Occipital lobe (tissue), 2 donors: ENCODE data around the gene CD109. TPM values are rescaled to one million over a fixed set of nuclear protein-coding genes. Genes with fewer than 3 reads are reported as not detected.
A peak's percentile ranks its signal among the peaks of the same experiment; 100 is the strongest.
"Not testable (repeated sequence)": the region's sequence is repeated elsewhere in the genome, so short reads cannot be mapped to it uniquely, and the experiment has no call there.

Experiments used
- DNase-seq: peaks from one replicate; lab custom pipeline; 2025; lab: John Stamatoyannopoulos, UW
- total RNA-seq: library from RNA; depleted of rRNA; stranded (reverse); fragments of >200 nt; gene quantifications from one replicate; pipeline ENCODE4 v1.2.3, GENCODE V29; 2014

Gene CD109
- total RNA-seq = 1.6 TPM

DNA sequence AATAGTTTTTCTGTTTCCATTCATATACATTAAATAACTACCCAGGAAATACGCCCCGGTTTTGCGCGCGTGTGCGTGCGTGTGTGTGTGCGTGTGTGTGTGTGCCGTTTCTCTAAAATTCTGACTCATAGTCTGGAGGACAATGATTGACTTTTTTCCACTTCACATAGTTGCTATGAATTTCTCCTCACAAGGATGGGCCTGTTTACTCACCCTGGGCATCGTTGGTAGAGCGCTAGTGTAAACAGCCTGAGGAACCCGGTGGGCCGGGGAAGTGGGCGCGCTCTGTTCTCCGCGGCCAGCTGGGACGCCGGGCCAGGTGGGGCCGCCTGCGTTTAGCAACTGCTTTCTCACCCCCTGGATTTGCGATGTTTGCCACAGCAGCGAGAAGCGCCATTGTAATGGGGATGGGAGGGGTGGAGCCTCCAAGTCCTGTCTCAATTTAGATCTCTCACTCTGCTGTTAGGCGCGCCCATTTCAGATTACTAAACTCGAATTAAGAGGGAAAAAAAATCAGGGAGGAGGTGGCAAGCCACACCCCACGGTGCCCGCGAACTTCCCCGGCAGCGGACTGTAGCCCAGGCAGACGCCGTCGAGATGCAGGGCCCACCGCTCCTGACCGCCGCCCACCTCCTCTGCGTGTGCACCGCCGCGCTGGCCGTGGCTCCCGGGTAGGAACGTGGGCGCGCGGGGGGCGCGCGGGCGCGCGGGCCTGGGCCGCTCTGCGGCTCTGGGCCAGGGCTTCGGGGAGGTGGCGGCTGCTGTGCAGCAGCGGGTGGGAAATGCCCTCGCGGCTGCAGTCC is at the start of gene CD109:
TSS of gene CD109 (plus strand) at position 585 of the 803 bp plus-strand sequence. CDS start at position 598, 13 bp downstream.
- peak; percentile 4 for DNase-seq

DNA sequence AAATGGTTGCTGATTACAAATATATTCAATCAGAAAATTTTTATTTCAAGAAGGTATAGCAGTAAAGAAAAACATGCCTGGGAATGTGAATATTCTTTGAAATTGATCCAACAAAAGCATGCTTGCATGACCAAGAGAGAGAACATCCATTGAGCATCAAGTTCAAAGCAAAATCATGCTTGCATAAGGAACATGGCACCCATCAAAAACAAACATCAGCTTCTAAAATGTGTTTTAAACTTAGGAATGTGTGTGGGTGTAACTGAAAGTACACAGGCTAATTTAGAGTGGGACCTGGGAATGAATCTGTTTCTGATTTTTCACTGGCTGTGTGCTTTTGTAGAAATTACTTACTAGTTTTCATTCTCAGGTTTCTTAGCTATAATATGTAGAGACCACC is 47.8 kb upstream of the CD109 start:
- DNase-seq = no peak

DNA sequence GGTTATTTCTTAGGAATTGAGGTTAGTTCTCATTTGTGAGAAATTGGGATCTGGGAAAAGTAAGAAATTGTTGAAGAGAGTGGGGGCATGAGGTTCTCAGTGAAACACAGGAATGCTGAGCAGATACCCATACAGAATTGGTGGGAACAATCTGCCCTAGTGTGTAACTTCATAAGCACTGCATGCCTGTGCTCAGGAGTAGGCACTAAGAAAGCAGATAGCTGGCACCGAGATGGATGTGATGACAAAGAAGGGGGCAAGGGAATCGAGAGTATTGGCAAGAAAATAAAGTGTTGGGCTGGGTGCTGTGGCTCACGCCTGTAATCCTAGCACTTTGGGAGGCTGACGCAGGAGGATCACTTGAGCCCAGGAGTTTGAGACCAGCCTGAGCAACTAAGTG is 46.2 kb upstream of the CD109 start:
- DNase-seq = no peak

DNA sequence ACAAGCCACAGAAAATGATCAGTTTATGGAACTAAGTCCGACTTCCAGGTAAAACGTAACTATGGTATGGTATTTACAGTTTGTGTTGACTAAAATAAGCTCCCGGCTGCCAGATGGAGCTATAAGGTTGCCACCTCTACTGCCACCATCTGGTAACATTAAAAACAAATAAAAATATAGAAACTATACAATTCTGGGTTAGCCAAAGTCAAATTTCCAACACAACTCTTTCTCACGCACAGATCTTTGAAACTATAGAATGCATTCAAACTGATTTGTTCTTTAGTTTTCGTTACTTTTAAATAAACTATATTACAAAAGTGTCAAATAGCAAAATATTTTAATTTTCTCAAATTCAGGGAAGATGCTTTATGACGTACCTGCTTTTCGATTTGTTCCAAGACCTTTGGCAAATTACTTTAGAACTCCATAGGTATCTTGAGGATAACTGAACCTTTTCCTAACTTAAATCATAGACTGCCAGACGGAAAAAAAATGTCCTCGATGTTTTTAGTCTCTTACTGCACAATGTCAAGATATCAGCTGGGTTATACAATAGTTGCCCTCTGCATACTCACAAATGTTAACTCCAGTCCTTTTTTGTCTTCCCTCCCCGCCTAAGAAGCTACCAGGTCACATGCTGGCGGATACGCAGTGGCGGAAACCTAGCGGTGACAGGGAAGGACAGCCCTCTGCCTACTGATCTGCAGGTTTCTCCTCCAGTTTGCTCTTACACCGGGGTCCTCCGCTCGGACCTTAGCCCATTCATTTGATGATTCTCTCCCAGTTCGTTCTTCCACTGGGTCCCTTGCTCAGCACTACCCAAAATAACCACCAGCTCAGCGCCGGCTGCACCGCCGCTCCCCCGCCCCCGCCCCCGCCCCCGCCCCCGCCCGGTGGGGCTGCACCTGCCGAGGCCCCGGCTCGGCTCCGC is 43.1 kb upstream of the CD109 start:
- DNase-seq = peak; percentile 55

DNA sequence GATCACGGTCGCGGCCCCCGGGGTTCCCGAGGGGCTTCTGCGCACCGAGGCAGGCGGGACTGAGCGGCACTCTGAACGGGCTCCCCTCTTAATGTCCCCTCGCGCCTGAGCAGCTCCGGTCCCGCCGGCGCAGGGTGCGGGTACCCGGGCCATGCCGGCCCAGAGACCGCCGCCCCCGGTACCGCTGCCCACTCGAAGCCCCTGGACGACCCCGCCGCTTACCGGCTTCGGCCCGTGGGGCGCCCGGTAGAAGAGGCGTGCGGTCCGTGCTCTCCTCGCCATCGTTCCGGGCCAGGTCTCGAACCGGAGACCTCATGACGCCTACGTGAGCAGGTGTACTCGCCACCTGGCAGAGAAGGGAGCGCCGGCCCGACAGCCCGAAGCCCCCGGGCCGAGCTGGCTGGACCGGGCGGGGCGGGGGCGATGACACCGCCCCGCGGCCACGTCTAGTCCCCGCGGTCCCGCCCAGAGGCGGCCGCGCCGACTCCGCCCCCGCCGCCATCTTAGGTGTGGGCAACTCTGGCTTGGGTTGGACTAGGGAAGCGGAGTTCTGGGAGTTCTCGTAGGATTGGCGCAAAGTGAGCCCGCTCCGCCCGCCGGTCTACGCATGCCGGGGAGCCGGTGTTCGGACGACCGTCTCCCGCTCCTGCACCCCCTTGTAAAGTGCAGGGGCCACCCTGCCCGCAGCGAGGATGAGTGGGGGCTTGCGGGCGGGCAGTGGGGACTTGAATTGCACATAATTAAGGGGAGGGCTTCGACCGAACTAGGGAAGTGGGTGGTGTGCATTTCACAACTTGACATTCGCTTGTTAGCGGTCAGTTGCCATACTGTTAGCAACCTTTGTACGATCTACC is 42.2 kb upstream of the CD109 start, which contains the start of gene SLC17A5:
TSS of gene SLC17A5 (minus strand) at position 422 of the 854 bp plus-strand sequence. CDS start at position 316, 106 bp downstream.
- DNase-seq = peak; percentile 95

DNA sequence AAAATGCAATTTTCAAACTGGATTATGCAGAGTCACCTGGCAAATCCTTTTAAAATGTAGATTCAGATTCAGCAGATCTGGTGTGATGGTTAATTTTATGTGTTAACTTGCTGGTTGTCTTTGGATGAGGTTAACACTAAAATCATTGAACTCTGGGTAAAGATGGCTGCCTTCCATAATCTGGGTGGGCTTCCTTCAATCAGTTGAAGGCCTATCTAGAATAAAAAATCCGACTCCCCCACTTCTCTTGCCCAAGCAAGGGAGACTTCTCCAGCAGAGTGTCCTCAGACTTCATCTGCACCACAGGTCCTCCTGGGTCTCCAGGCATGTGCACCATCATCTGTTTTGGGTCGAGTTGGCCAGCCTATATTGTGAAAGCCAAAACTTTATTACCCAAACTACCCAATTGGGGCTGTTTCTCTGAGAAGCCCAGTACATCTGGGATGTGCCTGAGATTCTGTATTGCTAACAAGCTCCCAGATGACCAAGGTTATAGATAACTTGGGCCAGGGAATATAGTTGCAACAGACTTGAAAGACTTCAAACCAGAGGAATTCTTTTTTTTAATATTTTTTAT is 40.6 kb upstream of the CD109 start:
- no peak for DNase-seq

DNA sequence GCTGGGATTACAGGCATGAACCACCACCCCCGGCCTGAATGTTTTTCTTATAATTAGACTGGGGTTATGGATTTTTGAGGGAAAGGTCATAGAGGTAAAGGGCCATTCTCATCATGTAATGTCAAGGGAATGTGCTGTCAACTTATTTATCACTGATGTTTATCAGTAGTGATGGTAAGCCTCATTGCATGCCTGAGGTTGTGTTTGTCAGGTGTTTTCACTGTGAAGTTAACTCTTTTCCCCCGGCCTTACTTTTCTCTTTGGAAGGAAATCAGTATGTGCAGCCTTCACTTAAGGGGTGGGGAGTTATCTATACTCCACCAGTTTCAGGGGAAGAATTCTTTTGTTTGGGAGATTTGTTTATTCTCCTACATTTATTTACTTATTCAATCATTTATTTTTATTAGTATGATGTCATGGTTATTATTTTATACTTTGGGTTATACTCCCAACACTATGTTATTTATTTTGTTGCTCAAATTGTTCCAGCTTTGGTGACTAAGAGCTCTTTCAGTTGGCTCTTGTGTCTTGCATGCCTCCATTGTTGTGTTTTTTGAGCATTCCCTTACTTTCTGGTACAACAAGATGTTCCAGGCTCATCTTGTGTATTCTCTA is 39.4 kb upstream of the CD109 start:
- no peak for DNase-seq

DNA sequence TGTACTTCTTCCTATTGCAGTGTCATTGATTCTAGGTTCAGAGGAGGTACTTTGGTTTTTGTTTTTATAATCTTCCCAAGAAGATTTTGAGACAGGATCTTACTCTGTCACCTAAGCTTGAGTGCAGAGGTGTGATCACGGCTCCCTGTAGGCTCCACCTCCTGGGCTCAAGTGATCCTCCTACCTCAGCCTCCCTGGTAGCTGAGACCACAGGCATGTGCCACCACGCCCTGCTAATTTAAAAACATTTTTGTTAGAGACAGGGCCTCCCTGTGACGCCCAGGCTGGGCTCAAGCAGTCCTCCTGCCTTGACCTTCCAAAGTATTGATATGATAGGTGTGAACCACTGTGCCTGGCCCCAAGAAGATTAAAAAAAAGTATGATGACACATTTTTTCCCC is 38.8 kb upstream of the CD109 start:
- no peak for DNase-seq

DNA sequence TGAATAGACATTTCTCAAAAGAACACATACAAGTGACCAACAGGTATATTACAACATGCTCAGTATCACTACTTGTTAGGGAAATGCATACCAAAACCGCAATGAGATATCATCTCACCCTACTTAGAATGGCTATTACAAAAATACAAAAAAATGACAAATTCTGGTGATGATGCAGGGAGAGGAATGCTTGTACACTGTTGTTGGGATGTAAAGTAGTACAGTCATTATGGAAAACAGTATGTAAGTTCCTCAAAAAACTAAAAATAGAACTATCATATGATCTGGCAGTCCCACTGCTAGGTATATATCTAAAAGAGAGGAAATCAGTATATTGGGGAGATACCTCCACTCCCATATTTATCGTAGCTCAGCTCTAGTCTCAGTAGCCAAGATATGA is 31.3 kb upstream of the CD109 start:
- DNase-seq = no peak

DNA sequence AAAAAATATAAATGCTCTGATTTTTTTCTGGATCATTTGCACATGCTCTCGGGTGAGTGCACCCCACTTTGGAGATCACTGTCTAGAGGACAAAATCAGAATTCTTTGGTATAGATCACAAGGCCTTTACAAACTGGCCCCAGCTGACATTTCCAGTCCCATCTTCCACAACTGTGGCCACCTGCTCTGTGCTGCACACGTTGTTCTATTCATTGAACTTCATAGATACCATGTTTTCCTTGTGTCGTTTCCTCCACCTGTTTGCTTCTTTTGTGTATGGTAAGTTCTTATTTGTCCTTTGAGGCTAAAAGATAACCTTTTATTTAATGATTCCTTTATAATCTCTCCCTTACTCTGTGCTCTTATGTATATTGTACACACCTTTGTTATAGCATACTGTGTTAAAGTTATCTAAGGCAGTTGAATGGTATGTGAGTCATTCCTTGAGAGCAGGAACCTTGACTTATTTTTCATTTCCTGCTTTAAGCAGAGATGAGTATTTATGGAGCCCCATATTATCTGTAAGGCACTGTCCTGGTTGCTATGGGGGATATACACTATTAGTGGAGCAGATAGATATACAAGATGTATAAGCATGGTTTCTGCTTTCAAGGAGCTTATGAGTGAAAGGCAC is 30.2 kb upstream of the CD109 start:
- no peak for DNase-seq

DNA sequence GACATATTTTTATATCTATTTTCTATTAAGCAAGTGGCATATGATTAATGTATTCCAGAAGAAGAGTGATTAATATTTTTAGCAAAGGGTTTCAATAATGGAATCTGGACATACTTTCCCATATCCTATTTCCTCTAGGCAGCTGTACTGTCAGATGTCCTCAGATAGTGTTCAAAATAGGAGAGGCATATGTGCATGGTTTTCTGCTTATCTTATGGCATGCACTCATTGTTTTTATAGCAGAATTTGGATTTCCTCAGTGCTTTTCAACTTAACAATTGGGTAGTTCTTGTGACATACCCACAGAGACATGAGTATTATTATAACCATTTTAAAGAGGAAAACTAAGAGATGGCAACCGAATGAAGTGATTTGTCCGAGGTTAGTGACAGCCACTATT is 29.6 kb upstream of the CD109 start:
- DNase-seq = no peak

DNA sequence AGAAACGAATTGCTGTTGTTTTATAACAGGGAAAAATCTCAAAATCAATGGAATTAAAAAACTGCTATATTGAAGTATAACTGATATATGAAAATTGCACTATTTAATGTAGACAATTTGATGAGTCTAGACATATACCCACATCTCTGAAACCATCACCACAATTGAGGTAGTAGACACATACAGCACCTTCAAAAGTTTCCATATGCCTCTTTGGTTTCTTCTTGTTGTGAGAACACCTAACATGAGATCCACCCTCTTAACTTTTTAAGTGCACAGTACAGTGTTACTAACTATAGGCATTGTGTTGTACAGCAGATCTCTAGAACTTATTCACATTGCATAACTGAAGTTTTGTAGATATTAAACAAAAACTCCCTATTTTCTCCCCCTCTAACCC is 28.2 kb upstream of the CD109 start:
- DNase-seq = no peak

DNA sequence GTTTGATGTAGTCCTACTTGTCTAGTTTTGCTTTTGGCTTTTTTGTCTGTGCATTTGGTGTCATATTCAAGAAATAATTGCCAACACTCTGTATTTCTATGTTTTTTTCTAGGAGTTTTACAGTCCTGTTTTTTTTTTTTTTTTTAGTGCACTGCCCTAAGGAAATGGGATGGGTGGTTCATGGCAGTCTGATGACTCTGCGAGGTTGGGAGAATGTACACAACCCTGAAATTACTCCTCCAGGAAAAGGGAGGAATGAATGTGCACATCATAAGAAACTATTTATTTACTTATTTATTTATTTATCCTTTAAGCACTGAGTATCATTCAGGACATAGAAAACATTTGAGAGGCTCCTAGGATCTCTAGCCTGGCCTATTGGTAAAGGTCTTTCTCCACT is 27.0 kb upstream of the CD109 start:
- no peak for DNase-seq

DNA sequence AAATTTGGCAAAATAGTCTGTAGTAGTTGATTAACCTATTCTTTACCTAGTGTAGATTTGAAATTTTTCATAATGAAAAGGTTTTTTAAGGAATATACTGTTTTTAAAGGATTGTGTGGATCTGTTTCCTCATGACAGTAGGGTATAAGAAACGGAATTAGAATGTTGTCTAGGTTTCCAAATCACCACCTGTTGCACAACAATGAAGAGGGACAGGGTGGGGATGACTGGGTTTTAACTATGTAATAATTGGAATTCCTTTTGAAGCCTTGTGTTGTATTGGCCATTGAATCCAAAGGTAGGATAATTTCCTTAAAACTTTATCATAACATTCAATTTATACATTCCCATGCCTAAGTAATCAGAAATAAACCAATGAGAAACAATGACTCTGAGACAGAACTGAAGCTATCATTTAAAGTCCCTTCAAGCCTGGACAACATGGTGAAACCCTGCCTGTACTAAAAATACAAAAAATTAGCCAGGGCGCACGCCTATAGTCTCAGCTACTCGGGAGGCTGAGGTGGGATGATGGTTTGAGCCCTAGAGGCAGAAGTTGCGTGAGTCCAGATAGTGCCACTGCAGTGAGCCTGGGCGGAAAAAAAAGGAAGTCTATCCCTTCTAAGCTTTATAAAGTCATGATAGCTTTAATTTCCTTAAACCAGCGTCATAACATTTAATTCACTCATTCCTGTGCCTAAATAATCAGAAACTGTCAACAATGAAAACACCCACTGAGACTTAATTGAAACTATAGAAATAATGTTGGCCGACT is 23.9 kb upstream of the CD109 start:
- DNase-seq = no peak

DNA sequence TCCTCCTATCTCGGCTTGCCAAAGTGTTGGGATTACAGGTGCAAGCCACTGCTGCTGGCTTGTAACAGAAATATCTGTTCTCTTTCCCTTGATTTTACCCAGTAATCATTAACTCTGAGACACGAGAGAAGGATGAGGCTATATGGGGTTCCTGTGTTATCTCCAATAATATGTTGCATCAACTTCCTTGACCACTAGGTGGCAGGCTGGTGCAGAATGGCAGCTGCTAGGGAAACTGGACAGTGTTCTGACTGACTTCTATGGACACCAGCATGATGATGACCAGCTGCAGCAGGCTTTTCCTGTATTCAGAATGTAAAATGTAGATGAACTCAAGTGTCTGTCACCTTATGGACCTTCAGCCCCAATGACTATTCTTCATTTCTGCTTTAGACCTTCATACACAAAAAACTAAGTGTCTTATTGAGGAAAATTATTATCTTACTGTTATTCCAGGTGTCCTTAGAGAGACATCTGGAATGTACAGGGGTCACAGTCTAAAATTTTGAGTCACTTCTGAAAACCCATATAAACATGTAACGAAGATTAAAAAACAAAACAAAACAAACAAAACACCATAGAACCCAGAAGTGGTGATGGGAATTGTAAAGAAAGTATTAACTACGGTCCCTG is 20.4 kb upstream of the CD109 start:
- peak; percentile 32 for DNase-seq

DNA sequence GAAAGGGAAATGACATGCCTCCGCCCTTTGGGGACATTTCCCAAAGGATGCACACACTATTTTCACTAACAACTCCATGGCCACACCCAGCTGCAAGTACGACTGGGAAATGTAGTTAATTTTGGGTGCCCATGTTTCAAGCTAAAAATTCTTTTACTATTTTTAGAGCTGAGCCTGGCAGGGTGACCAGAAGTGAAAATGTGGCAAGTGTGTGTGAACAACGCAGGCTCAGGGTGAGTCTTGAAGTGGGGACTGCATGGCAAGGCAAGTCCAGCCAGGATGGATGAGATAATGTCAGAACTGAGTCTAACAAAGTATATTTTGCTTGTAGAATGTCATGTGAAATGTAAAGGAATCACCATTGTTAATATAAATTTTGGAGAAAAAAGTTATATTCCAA is 17.0 kb upstream of the CD109 start:
- no peak for DNase-seq

DNA sequence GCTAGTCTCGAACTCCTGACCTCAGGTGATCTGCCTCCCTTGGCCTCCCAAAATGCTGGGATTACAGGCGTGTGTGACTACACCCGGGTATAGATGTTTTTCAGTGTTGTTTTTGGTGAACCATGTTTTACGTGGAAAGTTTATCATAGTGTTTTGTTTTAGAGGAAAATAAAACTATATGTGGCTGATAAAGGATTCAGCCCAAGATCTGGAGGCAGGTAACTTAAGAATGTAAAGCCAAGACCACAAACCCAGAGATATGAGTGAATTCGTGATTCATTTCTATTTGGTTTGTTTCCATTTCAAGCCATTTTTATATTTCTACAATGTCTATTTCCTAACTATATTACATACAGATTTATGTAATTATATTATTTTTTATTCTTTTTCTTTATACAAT is 16.2 kb upstream of the CD109 start:
- not testable (repeated sequence) for DNase-seq

DNA sequence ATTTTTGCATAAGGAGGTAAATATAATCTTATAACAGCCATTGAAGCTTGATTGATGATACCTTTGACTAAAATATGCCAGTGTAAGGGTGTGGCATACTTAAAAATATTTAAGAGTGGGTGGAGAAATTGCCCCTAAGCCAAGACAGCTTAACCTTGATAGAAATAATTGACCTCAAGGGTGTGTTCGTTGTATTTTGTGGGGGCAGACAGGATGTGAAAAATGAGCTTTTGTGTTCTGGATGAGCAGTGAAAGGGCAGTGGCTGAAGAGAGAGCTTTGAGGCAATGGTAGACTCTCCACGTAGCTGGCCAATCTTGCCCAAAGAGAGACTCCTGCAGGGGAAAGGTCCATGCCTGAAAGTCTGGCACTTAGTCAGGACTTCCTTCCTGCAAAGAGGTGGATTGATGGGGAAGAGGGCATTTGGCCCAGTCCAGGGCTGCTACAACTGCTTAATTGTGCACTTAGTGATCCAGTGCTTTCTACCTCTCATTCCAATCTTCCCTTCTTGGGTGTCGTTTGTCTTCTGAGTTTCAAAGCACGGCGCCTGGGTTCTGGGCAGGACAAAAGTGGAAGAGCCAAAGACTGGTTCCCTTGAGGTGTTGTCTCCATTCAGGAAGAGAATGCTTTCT is 15.6 kb upstream of the CD109 start:
- no peak for DNase-seq
